Activated CD4-positive, alpha-beta T cell treated with anti-CD3 and anti-CD28 coated beads for 4 hours (primary cell): ENCODE measurements around the gene ABCB4.
A peak's percentile ranks its signal among the peaks of the same experiment; 100 is the strongest.

Source experiments
- DNase-seq, 2 donors: peaks; one replicate each; pipeline ENCODE4 v3.0.0-alpha.2; 2020

Gene ABCB4

DNA sequence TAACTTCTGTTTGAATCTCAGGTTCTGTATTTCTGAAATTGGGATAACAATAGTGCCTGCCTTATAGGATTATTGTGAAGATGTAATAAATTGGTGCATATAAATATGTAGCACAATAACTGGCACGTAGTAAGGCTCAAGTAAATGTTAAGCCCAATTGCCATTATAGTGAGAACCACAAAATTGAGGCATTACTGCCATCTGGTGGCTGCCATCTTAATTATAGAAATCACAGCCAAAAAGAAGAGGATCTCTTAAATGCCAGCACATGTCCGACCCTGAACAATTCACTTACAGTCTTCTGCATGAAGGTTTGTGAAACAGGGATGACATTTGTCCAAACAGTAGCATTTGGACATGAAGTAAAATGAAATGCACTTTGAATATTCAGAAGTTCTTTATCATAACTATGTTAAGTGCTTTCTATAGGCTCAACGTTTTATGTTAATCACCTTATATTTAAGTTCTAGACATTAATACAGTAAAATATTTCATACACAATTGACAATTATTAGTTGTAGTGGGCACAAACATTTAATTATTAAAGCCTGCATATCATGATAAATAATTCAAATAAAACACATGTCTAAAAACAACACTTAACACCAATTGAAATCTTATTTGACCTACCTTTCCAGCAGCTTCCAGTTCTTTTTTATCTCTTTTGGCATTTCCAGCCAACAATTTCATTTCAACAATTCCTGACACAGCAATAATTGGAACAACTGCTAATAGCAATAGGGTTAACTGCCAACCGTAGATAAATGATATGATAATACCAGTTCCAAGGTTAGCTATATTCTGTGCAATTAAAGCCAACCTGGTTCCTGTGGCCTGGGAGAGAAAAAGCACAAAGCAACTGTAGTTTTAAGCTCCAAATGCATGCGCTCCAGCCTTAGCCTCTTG lies 58.5 kb downstream of the ABCB4 start:
- DNase-seq, result peak; percentile 63 to 79

DNA sequence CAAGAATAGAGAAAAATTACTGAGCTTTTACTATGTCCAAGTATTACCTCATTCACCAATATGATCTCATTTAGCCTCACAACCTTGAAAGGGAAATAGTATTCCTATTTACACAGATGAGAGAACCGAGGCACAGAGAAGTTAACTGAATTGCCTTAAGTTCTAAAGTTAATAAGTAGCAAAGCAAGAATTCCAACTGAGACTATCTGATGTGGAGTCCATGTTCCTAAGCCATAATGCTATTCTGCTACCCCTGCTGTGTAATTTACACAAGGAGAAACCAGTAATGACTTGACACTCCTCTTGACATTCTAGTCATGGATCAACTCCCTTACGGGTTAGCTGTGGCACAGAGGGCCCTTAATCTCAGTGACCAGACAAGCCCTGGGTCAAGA lies 60.7 kb downstream of the ABCB4 start:
- no peak for DNase-seq

DNA sequence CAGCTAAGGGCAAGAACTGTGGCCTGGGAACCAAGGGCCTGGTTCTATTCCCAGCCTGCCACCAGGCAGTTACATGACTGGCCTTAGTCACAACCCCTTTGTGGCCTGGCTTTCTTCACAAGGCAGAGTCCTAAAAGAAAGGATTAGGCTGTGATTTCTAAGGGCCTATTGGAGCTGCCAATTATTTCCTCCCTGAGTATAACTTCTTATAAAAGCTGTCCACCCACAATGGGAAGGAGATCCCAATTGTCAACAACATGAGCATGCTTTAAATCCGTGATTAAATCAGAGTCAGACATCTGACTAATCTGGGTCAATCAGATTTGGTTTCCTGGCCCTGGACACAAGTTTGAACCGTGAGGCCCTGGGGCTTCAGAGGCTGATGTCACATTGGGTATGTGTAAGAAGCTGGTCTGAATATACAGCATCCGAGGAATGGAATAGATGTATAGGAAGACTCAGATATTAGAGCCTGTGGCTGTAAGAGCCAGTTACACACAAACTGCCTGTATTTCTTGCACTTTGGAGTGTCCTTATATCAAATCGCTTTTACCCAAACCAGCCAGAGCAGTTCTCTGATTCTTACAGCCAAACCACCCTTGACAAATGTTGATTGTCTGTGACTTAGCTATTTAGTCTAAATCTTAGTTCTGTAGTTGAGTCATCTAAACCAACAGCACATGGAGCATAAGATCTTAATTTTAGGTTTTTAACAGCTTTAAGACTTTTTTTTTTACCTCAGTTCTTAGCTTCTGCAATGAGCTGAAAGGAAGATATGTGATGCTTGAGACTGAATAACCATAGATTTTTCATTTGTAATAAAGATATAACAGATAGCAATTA lies 61.3 kb downstream of the ABCB4 start:
- DNase-seq, result no peak

DNA sequence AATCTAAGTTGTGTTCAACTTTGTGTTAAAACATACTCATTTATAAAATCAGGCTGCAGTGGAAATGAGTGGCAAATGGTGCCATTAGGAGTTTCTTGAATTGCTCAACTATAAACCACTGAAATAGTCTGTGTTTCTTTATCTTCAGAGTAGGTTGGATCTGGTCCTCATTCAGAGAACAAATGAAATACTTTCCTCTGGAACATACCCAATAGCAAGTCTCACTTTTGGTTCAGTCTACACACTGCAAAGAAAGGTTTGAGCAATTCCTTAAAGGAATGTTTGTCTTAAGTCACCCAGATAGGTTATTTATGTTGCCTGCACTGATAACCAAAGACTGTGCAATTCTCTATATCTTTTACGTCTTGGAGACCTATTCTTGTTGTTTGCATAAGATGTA lies 62.5 kb downstream of the ABCB4 start:
- DNase-seq, result no peak

DNA sequence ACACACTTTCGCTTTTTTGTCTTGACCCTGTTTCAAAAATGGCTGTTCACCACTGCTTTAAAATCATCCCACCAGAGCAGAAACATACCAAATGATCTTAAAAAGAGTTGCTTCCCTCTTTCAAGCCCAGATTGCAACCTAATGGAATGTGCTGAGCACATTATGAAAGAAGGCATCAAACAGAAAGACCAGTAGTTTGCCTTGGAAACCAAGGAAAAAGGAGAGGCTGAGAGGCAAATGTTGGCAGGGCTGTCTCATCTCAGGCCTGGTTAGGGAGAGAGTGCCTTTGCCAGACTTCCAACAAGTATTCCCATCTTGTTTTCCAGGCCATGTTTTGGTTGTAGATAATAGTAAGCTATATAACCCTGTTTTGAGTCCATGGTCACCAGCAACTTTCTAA lies 64.3 kb downstream of the ABCB4 start:
- DNase-seq, result no peak

DNA sequence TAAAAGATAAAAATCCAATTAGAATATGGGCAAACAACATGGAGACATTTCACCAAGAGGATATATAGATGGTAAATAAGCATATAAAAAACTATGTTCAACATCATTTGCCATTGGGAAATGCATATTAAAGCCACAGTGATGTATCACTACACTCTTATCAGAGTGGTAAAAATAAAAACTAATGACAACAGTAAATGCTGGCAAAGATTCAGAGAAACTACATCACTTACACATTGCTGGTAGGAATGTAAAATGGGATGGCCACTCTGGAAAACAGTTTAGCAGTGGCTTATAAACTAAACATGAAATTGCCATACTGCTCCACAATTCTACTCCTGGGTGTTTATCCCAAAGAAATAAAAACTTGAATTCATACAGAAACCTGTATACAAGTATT lies 70.8 kb downstream of the ABCB4 start:
- DNase-seq, result no peak

DNA sequence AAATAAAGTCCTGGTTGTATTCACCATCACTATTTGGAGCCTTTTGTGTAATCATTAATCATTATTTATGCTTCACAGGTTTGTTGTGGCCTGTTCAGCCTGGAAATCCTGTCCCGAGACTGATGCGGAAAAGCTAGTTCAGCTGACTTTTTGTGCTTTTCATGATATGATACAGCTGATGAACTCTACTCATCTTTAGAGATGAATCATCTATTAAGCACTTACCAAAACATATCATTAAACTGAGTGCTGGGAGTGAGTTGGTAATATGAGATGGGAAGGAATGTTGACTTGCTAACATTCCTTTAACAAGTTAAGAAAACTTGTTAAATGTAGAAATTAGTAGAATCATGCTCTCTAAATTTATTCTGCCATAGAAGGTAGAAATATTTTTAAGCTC lies 77.0 kb downstream of the ABCB4 start:
- no peak for DNase-seq

DNA sequence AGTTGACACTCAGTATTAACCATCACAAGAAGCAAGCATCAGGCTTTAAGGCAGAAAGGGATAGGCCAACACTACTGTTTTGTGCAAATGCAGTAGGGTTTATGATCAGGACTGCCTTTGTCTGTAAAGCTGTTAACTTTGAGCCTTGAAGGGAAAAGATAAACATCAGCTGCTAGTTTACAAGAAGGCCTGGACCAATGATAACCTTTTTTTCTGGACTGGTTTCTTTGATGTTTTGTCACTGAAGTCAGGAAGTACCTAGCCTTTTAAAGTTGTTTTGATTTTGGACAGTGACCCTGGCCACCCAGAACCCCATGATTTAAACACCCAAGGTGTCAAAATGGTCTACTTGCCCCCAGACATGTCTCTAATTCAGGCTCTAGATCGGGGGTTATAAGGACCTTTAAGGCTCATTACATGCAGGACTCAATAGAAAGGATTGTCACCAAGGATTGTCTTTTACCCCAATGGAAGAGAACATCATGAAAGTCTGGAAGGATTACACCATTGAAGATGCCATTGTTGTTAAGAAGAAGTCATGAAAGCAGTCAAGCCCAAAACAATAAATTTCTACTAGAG lies 79.9 kb downstream of the ABCB4 start:
- DNase-seq, result no peak

DNA sequence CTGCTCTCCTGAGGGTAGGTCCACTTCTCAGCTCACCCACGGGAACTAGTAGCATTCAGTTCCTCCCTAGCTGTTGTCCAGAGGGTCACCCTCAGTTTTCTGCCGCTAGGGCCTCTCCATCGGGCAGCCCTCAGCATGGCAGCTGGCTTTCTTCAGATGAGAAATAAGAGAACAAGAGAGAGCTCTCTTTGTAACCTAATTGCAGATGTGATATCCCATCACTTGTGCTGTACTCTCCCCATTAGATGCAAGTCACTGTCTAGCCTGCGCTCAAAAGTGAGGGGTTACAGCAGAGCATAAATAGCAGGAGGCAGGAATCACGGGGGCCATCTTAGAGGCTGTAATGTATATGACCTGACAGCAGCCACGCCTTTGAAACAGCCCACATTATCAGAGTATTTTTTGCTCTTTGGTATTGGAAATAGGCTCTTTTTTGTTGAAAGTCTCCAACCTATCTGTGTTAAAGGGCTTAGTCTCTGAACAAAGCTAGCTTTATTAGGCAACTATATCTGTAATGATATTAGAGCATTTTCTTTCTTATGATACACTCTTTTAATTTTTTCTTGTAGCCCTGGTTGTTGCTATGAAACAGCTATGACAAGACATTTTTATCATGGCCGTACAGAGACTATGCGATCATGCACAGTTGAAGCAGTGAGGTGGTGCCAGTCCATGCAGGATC lies 84.3 kb downstream of the ABCB4 start:
- no peak for DNase-seq

DNA sequence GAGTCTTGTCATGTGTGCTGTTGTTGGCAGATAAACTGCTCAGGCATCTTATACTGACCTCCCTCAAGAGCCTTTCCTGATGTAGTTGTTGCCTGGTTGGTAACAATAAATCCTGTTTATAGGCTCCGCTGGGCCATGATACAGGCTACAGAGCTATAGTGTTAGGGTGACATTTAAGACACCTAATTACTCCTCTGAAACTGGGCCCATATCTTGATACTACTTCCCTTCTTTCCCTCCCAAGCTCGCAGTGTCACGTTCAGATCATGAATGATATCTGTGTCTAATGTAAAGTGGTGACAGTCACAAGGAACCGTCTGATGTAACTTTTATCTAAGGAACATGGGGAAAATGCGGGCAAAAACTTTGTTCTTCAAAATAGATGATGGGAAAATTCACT lies 94.6 kb downstream of the ABCB4 start:
- DNase-seq, result no peak

DNA sequence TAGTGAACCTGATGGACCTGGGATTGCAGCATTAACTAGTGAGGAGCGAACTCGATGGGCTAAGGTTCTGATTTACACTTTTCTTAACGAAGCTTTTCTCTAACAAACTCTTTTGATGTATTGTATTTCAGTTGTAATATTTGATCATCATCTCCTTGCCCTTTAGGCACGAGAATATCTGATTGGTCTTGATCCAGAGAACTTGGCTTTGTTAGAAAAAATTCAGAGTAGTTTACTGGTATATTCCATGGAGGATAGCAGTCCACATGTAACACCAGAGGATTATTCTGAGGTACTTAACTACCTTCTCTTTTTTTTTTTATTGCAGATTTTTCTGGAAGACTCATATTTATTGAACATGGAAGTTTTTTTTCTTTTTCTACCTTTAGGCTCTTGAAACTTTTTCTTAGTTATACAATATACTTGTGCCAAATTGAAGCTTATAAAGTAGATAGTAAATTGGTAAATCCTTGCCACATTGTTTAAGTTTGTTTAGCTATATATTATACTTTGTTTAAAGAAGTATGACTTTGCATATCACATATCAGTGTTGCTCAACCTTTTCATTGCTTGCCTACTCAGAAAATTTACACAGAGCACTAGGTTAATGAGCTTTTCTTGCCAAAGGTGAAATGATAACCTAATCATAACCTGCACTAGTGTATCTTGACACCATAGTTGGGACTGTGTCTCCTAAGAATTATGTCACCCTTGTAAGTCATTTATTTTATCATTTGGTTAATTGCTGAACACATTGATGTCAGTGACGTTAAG lies 99.6 kb downstream of the ABCB4 start:
- DNase-seq, result no peak

DNA sequence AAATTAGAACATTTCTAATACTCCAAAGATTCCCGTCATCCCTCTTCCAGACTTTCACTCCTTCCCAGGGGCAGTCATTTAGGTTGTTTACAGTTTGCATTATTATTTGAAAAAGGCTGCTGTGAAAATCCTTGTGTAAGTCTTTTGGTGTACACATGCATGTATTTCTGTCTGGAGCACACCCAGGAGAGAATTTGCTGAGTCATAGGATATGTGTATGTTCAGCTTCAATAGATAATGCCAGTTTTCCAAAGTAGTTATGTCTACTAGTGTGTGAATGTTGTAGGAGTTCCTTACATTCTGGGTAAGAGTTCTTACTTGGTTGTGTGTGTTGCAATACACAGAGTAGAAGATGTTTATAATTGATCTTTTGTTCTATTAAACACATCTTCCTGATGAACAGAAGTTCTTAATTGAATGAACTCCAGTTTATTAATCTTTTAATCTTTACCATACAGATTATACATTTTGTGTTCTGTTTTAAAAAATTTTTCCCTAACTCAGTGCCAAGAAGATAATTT lies 104.8 kb downstream of the ABCB4 start:
- no peak for DNase-seq

DNA sequence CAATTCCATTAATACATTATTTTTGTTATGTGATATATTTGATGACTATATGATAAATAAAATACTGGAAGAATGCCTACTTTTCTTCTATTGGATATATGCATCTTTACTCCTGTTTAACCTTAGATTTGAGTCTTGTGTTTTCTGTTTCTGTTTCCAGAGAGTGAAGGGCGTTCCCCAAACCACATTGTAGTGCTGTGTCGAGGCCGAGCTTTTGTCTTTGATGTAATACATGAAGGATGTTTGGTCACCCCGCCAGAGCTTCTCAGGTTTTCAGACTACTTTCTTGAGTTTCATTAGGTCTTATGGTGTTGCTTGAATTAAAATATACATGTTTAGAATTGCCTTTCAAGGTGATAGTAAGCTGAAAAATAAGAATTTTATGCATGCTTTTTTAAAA lies 106.3 kb downstream of the ABCB4 start:
- DNase-seq, result peak in 1 of 2 donors; percentile 4

DNA sequence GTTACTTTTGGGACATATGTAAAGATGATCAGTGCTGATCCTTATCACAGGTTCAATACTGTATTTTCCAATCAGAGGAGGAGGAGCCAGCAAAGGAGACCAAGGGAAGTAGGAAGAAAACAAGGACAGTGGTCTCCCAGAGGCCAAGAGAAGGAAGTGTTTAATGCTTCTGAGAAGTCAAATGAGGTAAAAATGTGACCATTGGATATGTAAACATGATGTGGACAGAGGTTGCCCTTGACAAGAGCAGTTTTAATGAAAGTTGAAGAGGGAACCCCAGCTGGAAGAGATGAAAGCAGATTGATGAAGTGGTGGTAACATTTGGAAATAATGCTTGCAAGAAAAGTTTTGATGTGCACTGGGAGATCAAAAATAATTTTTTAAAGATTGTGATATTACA lies 111.2 kb downstream of the ABCB4 start:
- no peak for DNase-seq

DNA sequence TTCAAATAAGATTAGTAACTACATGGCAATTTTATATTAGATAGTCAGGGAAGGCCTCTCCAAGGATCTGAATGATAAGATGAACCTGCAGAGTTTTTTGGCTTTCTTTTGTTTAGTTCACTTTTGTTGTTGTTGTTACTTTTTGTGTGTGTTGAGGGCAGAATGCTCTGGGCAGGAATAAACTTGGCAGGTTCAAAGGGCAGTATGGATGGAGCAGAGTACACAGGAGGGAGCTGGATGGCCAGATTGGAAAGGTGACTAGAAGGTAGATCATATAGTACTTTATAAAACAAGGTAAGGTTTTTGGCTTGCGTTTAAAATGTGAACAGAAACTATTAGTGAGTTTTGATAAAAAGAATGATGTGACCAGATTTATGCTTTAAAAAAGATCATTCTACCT lies 112.1 kb downstream of the ABCB4 start:
- DNase-seq, result no peak

DNA sequence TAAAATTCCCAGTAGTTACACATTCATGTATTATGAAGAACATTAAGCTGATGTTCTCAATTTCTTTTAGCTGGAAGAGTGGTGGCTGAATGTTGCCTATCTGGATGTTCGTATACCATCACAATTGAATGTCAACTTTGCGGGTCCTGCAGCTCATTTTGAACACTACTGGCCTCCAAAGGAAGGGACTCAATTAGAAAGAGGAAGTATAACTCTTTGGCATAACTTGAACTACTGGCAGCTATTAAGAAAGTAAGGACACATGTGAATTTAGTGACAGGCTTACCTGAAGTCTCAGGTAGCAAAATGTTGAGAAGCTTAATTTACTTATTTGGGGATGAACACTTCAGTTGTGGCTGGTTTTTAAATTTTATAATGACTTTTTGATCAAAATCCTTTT lies 114.2 kb downstream of the ABCB4 start:
- DNase-seq, result no peak

DNA sequence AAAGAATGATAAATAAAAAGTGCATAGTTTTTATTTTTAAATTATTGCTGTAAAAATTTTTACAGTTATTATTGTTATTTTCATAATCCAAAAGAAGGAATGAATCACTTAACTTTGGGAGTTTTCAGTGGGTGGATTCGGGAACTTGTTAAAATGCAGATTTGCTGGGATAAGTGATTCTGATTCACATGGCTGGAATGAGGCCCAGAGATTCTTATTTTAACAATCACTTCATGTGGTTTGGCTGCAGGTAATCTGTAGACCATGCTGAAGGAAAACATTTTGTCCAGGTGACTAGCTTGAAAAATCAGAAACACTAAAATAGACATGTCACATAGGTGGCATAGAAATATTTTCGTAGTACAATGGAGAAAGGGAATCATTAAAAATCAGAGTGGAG lies 116.1 kb downstream of the ABCB4 start:
- DNase-seq, result no peak

DNA sequence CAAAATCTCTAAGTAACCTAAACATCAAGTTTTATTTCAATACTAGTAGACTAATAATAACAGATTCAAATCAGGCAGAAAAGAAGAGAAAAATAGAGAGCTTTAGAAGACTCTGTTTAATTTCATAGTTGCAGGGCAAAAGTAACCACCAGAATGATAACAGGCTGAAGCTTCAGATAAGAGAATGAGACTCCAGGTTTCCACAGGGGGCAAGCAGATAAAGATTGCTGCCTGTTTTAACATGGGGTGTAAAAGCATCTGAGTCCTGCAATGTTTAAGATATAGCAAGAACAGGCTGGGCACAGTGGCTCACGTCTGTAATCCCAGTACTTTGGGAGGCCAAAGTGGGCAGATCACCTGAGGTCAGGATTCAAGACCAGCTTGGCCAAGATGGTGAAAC lies 119.0 kb downstream of the ABCB4 start:
- DNase-seq, result no peak

DNA sequence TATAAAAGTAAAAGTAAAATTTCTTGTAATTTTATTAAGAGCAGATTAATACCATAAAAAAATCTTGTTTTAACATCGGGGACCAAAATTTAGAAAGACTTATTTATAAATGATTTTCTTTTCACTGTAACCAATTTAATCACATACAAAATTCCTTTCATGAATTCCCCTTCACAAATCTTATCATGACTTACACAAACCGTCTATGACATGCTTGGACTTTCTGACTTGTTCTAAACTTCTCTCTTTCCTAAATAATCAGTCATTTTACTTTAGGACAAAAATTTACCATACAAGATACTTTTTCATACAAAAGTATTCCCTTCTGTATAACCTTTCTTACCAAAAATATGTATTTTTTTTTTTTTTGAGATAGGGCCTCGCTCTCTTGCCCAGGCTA lies 120.7 kb downstream of the ABCB4 start:
- DNase-seq, result no peak
